HEK293T (cell line): ENCODE measurements around the gene CFAP74.

ENCODE experiments used
- FOXK2 ChIP-seq: fragments of 450-650 bp; IDR thresholded peaks from 2 replicates; pipeline ENCODE4 v1.6.1; 2016; ENCODE audit warnings: mild to moderate bottlenecking
- L3MBTL2 ChIP-seq: fragments of 450-650 bp; conservative IDR thresholded peaks from 2 replicates; pipeline ENCODE4 v1.6.1; 2016; ENCODE audit warnings: mild to moderate bottlenecking
- TARDBP ChIP-seq: fragments of 450-650 bp; IDR thresholded peaks from 2 replicates; pipeline ENCODE4 v1.6.1; 2016

- TF ChIP-seq L3MBTL2 (no peak), FOXK2 (no peak), TARDBP (no peak)
Observed at GRCh38 chr1:1879942-1880341, 123.6 kb downstream of the CFAP74 start.
